Activated CD4-positive, alpha-beta T cell treated with anti-CD3 and anti-CD28 coated beads, Interleukin-2, amount 50 U/mL, for 24 hours (primary cell): ENCODE data around the gene PKLR.
"Not testable (repeated sequence)": the region's sequence is repeated elsewhere in the genome, so short reads cannot be mapped to it uniquely, and the experiment has no call there.

Source experiments
- DNase-seq, 2 donors: peaks; one replicate each; pipeline ENCODE4 v3.0.0-alpha.2; 2020; ENCODE audit warnings: low read depth in 1 of 2, low spot score in 1 of 2

Gene PKLR

GRCh38 chr1:155318082-155318481, 16.8 kb upstream of the PKLR start:
- DNase-seq, result no peak

GRCh38 chr1:155316922-155317321, 15.7 kb upstream of the PKLR start:
- no peak for DNase-seq

- no peak for DNase-seq
Measured at GRCh38 chr1:155313261-155313660, 12.0 kb upstream of the PKLR start.

- no peak for DNase-seq
Measured at GRCh38 chr1:155309423-155310021, 8.3 kb upstream of the PKLR start.

- DNase-seq, result peak; percentile 90 to 97
Measured at GRCh38 chr1:155308493-155309422, 7.5 kb upstream of the PKLR start, which contains the start of gene FDPS. Gene FDPS (plus strand): TSS chr1:155308866. CDS start chr1:155309790, 924 bp downstream.

GRCh38 chr1:155307247-155307740, 6.1 kb upstream of the PKLR start:
- DNase-seq, result no peak

- no peak for DNase-seq
Measured at GRCh38 chr1:155305881-155306391, 4.7 kb upstream of the PKLR start.

GRCh38 chr1:155304558-155305063, 3.4 kb upstream of the PKLR start:
- no peak for DNase-seq

GRCh38 chr1:155300553-155301329, 497 bp downstream of the PKLR start:
- DNase-seq, result no peak

GRCh38 chr1:155300024-155300423, 1.2 kb downstream of the PKLR start:
- no peak for DNase-seq

- no peak for DNase-seq
Measured at GRCh38 chr1:155297384-155297783, 3.9 kb downstream of the PKLR start.

- DNase-seq, result no peak
Measured at GRCh38 chr1:155296661-155297060, 4.6 kb downstream of the PKLR start.

- no peak for DNase-seq
Measured at GRCh38 chr1:155295942-155296267, 5.3 kb downstream of the PKLR start.

- DNase-seq, result no peak
Measured at GRCh38 chr1:155295183-155295941, 5.9 kb downstream of the PKLR start.

- DNase-seq, result no peak
Measured at GRCh38 chr1:155294520-155295182, 6.6 kb downstream of the PKLR start.

GRCh38 chr1:155293086-155293749, 8.0 kb downstream of the PKLR start:
- no peak for DNase-seq

GRCh38 chr1:155291006-155291405, 10.2 kb downstream of the PKLR start:
- not testable (repeated sequence) for DNase-seq

GRCh38 chr1:155287987-155288543, 13.2 kb downstream of the PKLR start:
- DNase-seq, result no peak

GRCh38 chr1:155286544-155286943, 14.7 kb downstream of the PKLR start:
- no peak for DNase-seq
